Activated T-helper 1 cell treated with anti-CD3 and anti-CD28 coated beads, Interleukin-2, amount 50 U/mL, for 16 hours (primary cell): ENCODE measurements around the gene MICOS13.
A peak's percentile ranks its signal among the peaks of the same experiment; 100 is the strongest.
"Not testable (repeated sequence)": the region's sequence is repeated elsewhere in the genome, so short reads cannot be mapped to it uniquely, and the experiment has no call there.

Source experiments
- DNase-seq, 2 donors: peaks; one replicate each; pipeline ENCODE4 v3.0.0-alpha.2; 2020; ENCODE audit warnings: low read depth in 1 of 2, low spot score in 1 of 2

MICOS13 gene

GRCh38 chr19:5680437-5681368 lies at the start of gene MICOS13, which contains the start of gene HSD11B1L:
Gene MICOS13 (minus strand): TSS chr19:5680516. CDS start chr19:5680486, 30 bp downstream.
Gene HSD11B1L (plus strand): TSS chr19:5681027. CDS start chr19:5684833, 3,806 bp downstream.
- DNase-seq: peak; percentile 95 to 96

DNA sequence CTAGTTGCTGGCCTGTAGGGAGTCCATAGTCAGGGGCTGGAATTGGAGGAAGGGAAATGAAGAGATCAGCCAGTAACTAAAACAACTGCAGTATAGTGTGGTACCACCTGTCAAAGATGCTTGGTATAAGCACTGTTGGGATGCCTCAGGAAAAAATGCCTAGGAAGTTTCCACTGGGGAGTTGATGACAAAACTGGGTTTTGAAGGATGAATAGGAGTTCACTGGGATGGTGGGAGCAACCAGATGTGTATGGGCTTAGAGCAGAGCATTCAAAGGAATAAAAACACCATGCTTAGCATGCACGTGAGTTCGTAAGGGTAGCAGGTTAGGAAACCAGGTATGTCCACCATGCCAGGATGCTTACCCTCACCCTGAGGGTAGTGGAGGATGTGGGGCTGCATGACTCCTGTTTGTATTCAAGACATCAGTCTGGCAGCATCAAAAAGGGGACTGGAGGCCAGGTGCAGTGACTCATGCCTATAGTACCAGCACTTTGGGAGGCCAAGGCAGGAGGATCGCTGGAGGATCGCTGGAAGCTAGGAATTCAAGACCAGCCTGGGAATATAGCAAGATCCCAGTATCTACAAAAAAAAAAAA lies 47.2 kb upstream of the MICOS13 start:
- DNase-seq: no peak

DNA sequence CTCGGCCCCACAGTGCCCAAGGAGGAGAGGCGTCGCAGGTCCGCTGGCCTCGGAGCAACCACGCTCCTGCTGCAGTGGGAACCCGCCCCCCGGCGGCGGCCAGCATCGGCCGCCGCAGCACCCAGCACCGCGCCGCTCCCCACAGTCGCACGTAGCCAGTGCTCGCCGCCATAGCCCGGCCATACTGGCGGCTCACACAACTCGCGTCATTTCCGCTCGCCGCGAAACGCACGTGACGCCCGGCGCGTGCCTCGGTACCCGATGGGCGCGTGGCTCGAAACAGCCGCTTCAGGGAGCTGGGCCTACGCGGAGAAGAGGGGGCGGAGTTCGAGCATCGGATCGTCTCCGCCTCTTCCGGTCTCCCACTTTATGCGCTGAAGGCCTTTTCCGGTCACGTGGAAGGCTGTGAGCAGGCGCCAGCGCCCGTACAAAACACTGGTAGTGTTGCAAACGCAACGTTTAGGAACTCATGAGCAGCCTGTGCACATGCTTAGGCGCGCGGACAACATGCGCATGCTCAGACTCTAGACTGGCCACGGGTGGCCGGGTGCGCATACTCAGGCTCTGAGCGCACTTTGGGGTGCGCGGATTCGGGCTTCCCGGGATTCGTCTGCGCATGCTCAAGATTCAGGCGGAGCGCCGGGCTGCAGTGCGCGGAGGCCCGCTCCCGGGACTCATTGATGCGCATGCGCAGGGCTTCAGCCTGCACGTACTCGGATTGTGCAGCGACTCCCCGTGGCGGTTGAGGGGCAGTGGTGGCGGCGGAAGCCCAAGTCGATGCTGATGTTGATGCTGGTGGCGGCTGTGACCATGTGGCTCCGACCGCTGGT lies 39.9 kb upstream of the MICOS13 start, which contains the start of the genes CATSPERD and LONP1:
Gene CATSPERD, plus strand, starts transcription at position 677 of the 830 bp plus-strand sequence. Its CDS starts 101 bp downstream, at position 778.
Gene LONP1, minus strand, starts transcription at position 186 of the 830 bp plus-strand sequence. Its CDS starts 14 bp downstream, at position 172.
- peak; percentile 92 to 98 for DNase-seq

DNA sequence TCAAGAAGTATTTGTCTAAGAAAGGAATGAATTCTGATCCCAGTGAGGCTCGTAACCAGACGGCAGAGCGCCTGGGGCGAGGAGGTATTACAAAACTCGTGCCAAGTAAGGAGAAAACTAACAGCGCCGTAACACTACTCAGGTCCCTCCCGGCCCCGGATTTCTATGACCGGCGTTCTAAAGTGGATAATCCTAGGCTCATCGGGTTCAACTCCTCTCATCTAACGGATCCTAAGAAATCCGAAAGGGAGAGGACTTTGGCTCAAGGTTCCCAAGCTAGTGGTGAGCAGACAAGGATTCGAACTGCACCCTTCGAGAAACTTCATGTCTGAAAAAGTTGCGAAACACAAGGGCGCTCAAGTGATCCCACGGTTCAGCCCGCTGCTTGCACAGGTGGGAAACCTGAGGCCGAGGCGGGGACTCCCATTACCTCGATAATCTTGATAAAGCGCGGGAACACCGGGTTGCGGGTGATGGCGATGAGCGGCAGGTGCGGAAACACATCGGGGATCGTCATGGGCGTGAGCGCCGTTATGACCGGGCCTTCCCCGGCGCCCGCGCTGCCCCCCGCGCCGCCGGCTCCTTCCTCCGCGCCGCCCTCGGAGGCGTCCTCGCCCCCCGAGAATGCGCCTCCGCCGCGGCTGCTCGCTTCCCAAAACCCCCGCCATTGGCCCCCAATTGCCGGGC lies 39.1 kb upstream of the MICOS13 start:
- no peak for DNase-seq

GRCh38 chr19:5718579-5719273 lies 38.4 kb upstream of the MICOS13 start:
- peak in 1 of 2 donors; percentile 35 for DNase-seq

DNA sequence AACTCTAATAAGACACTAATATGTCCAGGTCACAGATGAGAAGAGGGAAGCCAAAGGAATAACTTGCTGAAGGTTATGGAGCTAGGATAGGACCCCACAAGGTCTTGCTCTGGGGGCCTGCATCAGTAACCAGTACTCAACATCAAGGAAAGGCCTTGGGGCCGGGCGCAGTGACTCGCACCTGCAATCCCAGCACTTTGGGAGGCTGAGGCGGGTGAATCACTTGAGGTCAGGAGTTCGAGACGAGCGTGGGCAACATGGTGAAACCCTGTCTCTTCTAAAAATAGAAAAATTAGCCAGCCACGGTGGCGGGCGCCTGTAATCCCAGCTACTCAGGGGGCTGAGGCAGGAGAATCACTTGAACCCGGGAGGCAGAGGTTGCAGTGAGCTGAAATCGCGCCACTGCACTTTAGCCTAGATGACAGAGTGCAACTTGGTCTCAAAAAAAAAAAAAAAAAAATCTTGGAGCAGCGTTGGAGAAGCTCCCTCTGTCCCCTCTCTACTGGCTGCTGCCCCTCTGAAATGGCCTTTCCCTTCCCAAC lies 37.8 kb upstream of the MICOS13 start:
- peak in 1 of 2 donors; percentile 29 for DNase-seq

GRCh38 chr19:5717215-5717935 lies 37.1 kb upstream of the MICOS13 start:
- DNase-seq: no peak

GRCh38 chr19:5714816-5715215 lies 34.5 kb upstream of the MICOS13 start:
- no peak for DNase-seq

DNA sequence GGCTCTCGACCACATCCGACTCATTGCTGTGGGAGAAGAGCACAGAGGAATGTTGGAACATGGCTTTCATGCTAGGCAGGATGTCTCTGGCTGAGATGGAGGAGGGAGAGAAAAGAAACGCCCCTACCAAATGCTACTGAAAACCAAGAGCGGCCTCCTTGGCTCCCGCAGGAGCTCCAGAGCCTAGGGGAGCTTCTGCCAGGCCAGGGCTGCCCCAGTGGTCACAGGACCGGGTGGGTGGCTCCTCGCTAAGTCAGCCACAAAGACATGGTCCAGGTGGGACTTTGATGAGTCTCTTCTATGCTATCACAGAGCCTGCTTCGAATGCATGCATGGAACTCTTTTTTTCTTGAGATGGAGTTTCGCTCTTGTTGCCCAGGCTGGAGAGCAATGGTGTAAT lies 32.9 kb upstream of the MICOS13 start:
- no peak for DNase-seq

GRCh38 chr19:5711713-5712161 lies 31.4 kb upstream of the MICOS13 start:
- no peak for DNase-seq

- no peak for DNase-seq
Observed at GRCh38 chr19:5711025-5711424, 30.7 kb upstream of the MICOS13 start.

DNA sequence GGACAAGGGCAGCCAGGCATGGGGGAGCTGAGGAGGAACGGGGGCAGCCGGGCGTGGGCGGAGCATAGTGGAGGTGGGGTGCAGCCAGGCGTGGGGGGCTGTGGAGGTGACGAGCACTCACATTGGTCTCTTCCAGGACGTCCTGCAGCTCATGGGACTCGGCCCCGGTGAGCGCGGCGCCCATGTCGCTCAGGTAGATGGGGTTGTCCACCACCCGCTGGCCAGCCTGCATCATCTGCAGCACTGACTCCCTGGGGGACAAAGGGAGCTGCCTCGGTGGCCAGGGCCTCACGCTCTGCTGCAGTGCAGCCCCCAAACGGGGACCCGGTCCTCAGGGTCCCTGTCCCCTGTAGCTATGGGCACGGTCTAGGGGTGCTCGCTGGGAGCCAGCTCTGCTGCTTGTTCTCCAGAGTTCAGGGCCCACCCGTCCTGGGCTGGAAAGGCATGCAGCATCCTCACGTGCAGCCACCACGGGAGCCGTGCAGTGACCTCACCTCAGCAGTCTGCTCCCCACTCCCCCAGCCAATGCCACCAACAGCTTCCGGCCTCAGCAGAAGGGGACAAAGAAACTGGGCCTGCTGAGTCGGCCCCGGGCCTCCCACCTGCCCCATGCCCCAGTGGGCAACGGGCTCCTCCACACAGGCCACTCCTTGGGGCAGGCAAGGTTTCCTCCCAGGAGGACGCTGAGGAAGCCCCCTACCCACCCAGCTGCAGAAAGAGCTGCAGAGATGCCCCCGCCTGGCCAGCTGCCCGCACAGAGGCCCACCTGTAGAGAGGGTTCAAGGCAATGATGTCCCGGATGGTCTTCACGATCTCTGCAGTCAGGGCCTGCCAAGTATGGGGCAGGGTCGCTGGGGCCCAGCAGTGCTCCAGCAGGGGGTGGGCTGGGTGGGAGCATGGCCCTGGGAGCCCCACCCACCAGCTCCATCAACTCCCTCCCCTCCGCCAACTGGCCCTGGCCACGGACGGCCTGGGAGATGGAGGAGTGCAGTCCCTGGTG lies 27.6 kb upstream of the MICOS13 start:
- DNase-seq: no peak

DNA sequence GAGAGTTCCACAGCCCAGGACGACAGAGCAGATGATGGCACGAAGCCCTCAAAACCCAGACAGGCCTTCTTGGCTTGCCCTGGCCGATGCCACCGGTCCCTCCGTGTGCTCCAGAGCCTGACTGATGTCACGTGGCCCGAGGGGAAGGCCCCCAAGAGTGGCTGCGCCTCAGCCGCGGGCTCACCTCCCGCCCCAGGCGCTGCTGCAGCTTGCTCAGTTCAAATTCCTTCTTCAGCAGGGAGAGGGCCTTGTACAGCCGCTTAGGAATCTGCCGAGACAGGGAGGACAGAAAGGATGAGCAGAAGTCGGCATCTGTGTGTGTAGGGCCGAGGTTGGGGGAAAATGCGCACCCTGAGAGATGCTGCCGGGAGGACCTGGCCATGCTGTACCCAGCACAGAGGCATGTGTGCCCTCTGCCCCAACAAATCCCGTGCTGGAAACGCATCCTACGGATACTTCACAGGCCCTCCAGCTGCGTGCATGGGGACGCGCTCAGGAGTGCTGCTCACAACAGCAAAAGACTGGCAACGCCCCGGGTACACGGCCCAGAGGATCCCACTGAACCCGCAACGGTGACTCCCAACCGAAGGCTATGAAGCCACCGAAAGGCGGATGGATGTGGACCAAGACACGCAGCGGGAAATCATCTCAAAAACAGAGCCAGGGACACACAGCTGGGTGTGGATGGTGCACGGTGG lies 26.7 kb upstream of the MICOS13 start:
- no peak for DNase-seq

- DNase-seq: no peak
Observed at GRCh38 chr19:5705552-5705951, 25.2 kb upstream of the MICOS13 start.

DNA sequence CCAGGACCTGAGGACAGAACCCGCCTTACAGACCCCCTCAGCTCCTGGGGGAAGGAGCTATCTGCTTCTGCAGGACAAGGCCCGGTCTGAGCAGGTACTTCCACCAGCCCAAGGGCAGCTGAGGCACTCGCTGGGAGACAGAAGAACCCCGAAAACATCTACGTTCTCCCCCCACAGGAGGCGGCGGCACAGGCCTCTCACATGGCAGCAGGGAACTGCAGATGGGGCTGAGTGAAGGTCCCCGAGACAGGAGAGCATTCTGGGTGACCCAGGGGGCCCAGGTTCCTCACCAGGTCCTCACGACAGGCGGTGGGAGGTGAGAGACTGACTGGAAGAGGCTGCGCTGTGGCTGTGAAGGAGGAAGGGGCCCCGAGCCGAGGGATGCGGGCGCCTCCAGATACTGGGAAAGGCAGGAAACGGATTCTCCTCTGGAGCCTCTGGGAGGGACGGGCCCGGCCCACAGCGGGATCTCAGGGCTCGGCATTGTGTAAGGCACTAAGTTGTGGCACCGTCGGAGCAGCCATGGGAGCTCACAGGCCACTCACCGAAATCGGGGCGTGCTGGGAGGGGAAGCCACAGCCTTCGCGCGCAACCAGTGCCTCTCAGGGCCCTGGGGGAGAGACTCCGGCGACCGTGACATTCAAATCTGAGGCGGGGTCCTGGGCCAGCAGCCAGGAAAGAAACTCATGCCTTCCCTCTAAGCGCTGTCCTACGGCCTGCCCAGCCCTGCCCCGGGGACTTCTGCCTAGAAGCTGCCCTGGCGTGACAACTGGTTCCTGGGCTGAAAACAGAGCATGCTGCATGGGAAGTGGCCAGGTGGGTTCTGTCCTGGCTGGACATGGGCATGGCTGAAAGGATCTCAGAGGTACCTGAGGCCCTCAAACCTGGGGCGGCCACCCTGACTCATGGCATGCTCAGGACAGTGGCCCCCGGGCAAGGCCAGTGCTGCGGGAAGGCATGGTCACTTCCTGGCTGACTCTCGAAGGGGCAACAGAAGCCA lies 23.8 kb upstream of the MICOS13 start:
- DNase-seq: no peak

DNA sequence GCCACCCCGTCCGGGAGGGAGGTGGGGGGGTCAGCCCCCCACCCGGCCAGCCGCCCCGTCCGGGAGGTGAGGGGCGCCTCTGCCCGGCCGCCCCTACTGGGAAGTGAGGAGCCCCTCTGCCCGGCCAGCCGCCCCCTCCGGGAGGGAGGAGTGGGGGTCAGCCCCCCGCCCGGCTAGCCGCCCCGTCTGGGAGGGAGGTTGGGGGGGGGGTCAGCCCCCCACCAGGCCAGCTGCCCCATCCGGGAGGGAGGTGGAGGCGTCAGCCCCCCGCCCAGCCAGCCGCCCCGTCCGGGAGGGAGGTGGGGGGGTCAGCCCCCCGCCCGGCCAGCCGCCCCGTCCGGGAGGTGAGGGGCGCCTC lies 21.7 kb upstream of the MICOS13 start:
- DNase-seq: not testable (repeated sequence)
